ENCODE measurements around the gene CFAP61.

DNA sequence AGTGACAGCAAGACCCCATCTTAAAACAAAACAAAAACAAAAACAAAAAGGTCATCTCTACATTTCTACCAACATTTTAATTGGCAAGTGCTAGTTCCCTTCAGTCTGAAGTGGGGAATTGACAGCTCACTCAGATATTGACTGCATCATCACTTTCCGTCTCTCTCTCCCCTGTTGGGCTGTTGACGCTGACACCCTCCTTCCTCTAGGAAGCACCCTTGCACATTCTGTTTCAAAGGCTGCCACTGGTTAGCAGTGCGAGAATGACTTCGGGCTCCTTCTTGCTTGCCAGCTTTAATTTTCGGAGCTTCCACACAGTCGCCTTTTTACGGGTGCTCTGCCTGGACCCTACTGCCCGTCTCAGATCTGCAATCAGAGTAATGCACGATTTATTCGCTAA is 218.9 kb downstream of the CFAP61 start:
- TF ChIP-seq, protein P1, sequence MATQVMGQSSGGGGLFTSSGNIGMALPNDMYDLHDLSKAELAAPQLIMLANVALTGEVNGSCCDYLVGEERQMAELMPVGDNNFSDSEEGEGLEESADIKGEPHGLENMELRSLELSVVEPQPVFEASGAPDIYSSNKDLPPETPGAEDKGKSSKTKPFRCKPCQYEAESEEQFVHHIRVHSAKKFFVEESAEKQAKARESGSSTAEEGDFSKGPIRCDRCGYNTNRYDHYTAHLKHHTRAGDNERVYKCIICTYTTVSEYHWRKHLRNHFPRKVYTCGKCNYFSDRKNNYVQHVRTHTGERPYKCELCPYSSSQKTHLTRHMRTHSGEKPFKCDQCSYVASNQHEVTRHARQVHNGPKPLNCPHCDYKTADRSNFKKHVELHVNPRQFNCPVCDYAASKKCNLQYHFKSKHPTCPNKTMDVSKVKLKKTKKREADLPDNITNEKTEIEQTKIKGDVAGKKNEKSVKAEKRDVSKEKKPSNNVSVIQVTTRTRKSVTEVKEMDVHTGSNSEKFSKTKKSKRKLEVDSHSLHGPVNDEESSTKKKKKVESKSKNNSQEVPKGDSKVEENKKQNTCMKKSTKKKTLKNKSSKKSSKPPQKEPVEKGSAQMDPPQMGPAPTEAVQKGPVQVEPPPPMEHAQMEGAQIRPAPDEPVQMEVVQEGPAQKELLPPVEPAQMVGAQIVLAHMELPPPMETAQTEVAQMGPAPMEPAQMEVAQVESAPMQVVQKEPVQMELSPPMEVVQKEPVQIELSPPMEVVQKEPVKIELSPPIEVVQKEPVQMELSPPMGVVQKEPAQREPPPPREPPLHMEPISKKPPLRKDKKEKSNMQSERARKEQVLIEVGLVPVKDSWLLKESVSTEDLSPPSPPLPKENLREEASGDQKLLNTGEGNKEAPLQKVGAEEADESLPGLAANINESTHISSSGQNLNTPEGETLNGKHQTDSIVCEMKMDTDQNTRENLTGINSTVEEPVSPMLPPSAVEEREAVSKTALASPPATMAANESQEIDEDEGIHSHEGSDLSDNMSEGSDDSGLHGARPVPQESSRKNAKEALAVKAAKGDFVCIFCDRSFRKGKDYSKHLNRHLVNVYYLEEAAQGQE (IDR thresholded peaks at IDR 0.05; ENCODE audit: insufficient read depth in 1 of 2, low read depth in 2 of 2, low read length in 1 of 2), result no peak
- TF ChIP-seq POLR2AphosphoS5 (IDR thresholded peaks at IDR 0.05; ENCODE audit: low read depth, low read length), result no peak
- TF ChIP-seq, protein P2, sequence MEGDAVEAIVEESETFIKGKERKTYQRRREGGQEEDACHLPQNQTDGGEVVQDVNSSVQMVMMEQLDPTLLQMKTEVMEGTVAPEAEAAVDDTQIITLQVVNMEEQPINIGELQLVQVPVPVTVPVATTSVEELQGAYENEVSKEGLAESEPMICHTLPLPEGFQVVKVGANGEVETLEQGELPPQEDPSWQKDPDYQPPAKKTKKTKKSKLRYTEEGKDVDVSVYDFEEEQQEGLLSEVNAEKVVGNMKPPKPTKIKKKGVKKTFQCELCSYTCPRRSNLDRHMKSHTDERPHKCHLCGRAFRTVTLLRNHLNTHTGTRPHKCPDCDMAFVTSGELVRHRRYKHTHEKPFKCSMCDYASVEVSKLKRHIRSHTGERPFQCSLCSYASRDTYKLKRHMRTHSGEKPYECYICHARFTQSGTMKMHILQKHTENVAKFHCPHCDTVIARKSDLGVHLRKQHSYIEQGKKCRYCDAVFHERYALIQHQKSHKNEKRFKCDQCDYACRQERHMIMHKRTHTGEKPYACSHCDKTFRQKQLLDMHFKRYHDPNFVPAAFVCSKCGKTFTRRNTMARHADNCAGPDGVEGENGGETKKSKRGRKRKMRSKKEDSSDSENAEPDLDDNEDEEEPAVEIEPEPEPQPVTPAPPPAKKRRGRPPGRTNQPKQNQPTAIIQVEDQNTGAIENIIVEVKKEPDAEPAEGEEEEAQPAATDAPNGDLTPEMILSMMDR (IDR thresholded peaks at IDR 0.05), result no peak
